ENCODE measurements around the gene SUSD2. TPM values are rescaled to one million over a fixed set of nuclear protein-coding genes. Genes with fewer than 3 reads are reported as not detected.

The SUSD2 gene
- total RNA-seq, 1 donor from 2014 or later: under 0.01 TPM

GRCh38 chr22:24154826-24155225, 26.5 kb upstream of the SUSD2 start:
- no peak for DNase-seq (ENCODE audit: low read depth)
- Histone ChIP-seq H3K27me3 (ENCODE audit: control insufficient read depth, insufficient read depth, low read length) (no peaks in the 10 kb centered on the region), H3K36me3 (ENCODE audit: control insufficient read depth, insufficient read depth, low read length) (peaks cover 1% of the 10 kb centered on the region), H3K4me3 (ENCODE audit: low read depth, low read length) (no peak overlapping the region)
- no peak for TF ChIP-seq CTCF (IDR thresholded peaks at IDR 0.05; ENCODE audit: insufficient read depth, low read length, severe bottlenecking)
- no peak for FAIRE-seq

GRCh38 chr22:24155627-24156140, 25.6 kb upstream of the SUSD2 start:
- peak overlapping the region; percentile 38 for H3K4me3 ChIP-seq (ENCODE audit: low read depth, low read length)
- peak; percentile 15 for DNase-seq (ENCODE audit: low read depth)
- H3K36me3 ChIP-seq (ENCODE audit: control insufficient read depth, insufficient read depth, low read length): peaks cover 1% of the 10 kb centered on the region
- no peak for FAIRE-seq
- H3K27me3 ChIP-seq (ENCODE audit: control insufficient read depth, insufficient read depth, low read length): no peaks in the 10 kb centered on the region
- TF ChIP-seq CTCF (IDR thresholded peaks at IDR 0.05; ENCODE audit: insufficient read depth, low read length, severe bottlenecking): peak; percentile 38

GRCh38 chr22:24156141-24156912, 25.0 kb upstream of the SUSD2 start:
- Histone ChIP-seq H3K27me3 (ENCODE audit: control insufficient read depth, insufficient read depth, low read length) (no peaks in the 10 kb centered on the region), H3K4me3 (ENCODE audit: low read depth, low read length) (peak overlapping the region; percentile 38), H3K36me3 (ENCODE audit: control insufficient read depth, insufficient read depth, low read length) (peaks cover 1% of the 10 kb centered on the region)
- DNase-seq (ENCODE audit: low read depth) (no peak), FAIRE-seq (no peak)
- TF ChIP-seq CTCF (IDR thresholded peaks at IDR 0.05; ENCODE audit: insufficient read depth, low read length, severe bottlenecking): no peak

- Histone ChIP-seq H3K4me3 (ENCODE audit: low read depth, low read length) (peak overlapping the region; percentile 38), H3K27me3 (ENCODE audit: control insufficient read depth, insufficient read depth, low read length) (no peaks in the 10 kb centered on the region), H3K36me3 (ENCODE audit: control insufficient read depth, insufficient read depth, low read length) (no peaks in the 10 kb centered on the region)
- peak; percentile 48 for DNase-seq (ENCODE audit: low read depth)
- TF ChIP-seq CTCF (IDR thresholded peaks at IDR 0.05; ENCODE audit: insufficient read depth, low read length, severe bottlenecking): peak; percentile 89
- no peak for FAIRE-seq
Observed at GRCh38 chr22:24156913-24157821, 24.1 kb upstream of the SUSD2 start.

GRCh38 chr22:24157822-24158135, 23.5 kb upstream of the SUSD2 start:
- FAIRE-seq (no peak), DNase-seq (ENCODE audit: low read depth) (no peak)
- H3K4me3 ChIP-seq (ENCODE audit: low read depth, low read length): no peak overlapping the region
- no peaks in the 10 kb centered on the region for H3K36me3 ChIP-seq (ENCODE audit: control insufficient read depth, insufficient read depth, low read length)
- H3K27me3 ChIP-seq (ENCODE audit: control insufficient read depth, insufficient read depth, low read length): no peaks in the 10 kb centered on the region
- no peak for TF ChIP-seq CTCF (IDR thresholded peaks at IDR 0.05; ENCODE audit: insufficient read depth, low read length, severe bottlenecking)

All from bronchial epithelial cell (primary cell).